ENCODE data around the gene TFDP2.

TFDP2 gene

DNA sequence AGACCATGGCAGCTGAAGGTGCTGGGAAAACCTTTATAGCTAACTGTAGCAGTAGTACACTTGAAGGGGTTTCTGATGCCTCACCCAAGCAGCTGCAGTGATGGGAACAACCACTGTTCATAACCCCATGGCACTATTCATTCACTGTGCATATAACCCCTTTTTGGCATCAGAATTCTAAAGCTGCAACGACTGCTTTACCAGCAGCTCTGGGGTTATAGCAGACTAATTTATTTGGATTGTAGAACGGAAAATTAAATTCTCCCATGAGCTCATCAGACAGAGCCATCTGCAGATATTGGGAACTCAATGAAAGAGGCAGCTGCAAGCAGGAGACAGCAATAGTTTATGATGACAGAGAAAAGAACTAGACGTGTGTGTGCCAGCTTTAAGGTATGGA is 28.6 kb downstream of the TFDP2 start:
- Histone ChIP-seq H3K4me1 (ENCODE audit: insufficient read depth, low read length) (peaks cover 8% of the 10 kb centered on the region), H3K36me3 (ENCODE audit: insufficient read depth, low read length) (no peaks in the 10 kb centered on the region), H3K9me3 (ENCODE audit: low read length) (no peaks in the 10 kb centered on the region), H3K27me3 (ENCODE audit: control insufficient read depth in 1 of 2, insufficient read depth in 2 of 2, low read length in 2 of 2) (no peaks in the 10 kb centered on the region), H3K9ac (ENCODE audit: low read length) (no peak overlapping the region), H3K4me3 (ENCODE audit: low read depth in 1 of 2, low read length in 2 of 2) (no peak overlapping the region), H3K27ac (ENCODE audit: low read depth, low read length) (no peak overlapping the region)

DNA sequence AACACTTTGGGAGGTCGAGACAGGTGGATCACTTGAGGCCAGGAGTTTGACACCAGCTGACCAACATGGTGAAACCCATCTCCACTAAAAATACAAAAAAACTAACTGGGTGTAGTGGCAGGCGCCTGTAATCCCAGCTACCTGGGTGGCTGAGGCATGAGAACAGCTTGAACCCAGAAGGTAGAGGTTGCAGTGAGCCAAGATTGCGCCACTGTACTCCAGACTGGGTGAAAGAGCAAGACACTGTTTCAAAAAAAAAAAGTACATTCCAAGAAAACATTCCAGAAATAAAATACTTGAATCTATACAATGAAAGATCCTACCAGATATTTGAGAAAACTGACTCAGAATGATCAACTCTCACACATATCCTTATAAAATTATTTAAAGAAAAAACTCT is 30.4 kb downstream of the TFDP2 start:
- Histone ChIP-seq H3K27me3 (ENCODE audit: control insufficient read depth in 1 of 2, insufficient read depth in 2 of 2, low read length in 2 of 2) (no peaks in the 10 kb centered on the region), H3K36me3 (ENCODE audit: insufficient read depth, low read length) (no peaks in the 10 kb centered on the region), H3K4me3 (ENCODE audit: low read depth in 1 of 2, low read length in 2 of 2) (no peak overlapping the region), H3K27ac (ENCODE audit: low read depth, low read length) (no peak overlapping the region), H3K4me1 (ENCODE audit: insufficient read depth, low read length) (peaks cover 8% of the 10 kb centered on the region), H3K9me3 (ENCODE audit: low read length) (no peaks in the 10 kb centered on the region), H3K9ac (ENCODE audit: low read length) (no peak overlapping the region)

DNA sequence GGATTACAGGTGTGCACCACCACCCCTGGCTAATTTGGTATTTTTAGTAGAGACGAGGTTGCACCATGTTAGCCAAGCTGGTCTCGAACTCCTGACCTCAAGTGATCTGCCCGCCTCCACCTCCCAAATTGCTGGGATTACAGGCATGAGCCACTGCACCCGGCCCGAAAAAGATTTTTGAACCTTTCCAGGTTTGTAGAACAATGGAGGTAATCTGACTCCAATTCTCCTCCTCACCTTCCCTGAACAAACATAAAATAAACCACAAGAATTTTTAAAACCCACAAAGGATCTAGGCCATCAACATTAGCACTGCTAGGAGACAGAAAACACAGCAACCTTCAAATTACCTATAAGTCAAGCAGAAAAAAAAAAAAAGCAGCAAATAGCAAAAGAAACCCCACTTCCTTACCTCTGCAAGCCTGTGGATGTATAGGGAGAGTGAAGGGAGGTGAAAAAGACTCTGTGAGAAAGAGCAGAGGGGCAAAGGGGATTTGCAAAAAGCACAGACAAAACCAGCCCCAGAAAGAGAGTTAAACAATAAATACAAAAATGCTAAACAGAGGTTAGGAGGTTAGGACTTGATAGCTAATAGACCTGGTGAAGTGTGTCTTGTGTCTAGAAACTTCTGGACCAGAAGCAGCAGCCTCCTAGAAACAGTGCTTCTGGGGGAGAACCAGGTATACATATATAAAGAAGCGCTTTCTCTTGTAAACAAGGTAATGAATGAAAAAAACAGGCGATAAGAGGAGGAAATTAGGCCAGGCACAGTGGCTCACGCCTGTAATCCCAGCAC is 32.1 kb downstream of the TFDP2 start:
- Histone ChIP-seq H3K27ac (ENCODE audit: low read depth, low read length) (no peak overlapping the region), H3K9ac (ENCODE audit: low read length) (no peak overlapping the region)

DNA sequence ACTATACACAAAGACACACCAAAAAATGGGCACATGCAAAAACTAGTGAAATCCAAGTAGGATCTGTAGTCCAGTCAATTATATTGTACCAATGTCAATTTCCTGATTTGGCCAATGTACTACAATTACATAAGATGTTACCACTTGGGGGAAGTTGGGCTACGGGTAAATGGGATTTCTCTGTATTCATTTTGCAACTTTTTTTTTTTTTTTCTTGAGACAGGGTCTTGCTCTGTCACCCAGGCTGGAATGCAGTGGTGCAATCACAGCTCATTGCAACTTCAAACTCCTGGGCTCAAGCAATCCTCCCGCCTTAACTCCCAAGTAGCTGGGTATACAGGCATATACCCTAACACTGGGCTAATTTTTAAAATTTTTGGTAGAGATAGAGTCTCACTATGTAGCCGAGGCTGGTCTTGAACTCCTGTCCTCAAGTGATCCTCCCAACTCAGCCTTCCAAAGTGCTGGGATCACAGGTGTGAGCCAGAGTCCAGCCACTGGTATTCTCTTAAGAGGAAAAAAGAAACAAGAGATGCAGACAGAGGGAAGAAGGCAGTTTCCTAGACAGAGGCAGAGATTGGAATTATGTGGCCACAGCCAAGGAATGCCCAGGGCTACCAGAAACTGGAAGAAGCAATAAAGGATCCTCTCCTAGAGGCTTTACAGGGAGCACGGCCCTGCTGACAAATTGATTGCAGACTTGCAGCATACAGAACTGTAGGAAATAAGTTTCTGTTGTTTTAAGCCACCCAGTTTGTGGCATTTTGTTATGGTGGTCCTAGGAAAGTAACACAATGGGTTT is 33.3 kb downstream of the TFDP2 start:
- no peaks in the 10 kb centered on the region for H3K9me3 ChIP-seq (ENCODE audit: low read length)
- no peaks in the 10 kb centered on the region for H3K27me3 ChIP-seq (ENCODE audit: control insufficient read depth in 1 of 2, insufficient read depth in 2 of 2, low read length in 2 of 2)
- no peaks in the 10 kb centered on the region for H3K36me3 ChIP-seq (ENCODE audit: insufficient read depth, low read length)
- no peak overlapping the region for H3K27ac ChIP-seq (ENCODE audit: low read depth, low read length)
- H3K4me3 ChIP-seq (ENCODE audit: low read depth in 1 of 2, low read length in 2 of 2), result no peak overlapping the region
- H3K9ac ChIP-seq (ENCODE audit: low read length), result no peak overlapping the region
- peaks cover 7% of the 10 kb centered on the region for H3K4me1 ChIP-seq (ENCODE audit: insufficient read depth, low read length)

More for the DNA sequence above, 32.1 kb downstream of the TFDP2 start:
- no peaks in the 10 kb centered on the region for H3K9me3 ChIP-seq (ENCODE audit: low read length)
- H3K4me3 ChIP-seq (ENCODE audit: low read depth in 1 of 2, low read length in 2 of 2), result no peak overlapping the region
- H3K4me1 ChIP-seq (ENCODE audit: insufficient read depth, low read length), result peaks cover 8% of the 10 kb centered on the region
- H3K27me3 ChIP-seq (ENCODE audit: control insufficient read depth in 1 of 2, insufficient read depth in 2 of 2, low read length in 2 of 2), result no peaks in the 10 kb centered on the region
- no peaks in the 10 kb centered on the region for H3K36me3 ChIP-seq (ENCODE audit: insufficient read depth, low read length)

DNA sequence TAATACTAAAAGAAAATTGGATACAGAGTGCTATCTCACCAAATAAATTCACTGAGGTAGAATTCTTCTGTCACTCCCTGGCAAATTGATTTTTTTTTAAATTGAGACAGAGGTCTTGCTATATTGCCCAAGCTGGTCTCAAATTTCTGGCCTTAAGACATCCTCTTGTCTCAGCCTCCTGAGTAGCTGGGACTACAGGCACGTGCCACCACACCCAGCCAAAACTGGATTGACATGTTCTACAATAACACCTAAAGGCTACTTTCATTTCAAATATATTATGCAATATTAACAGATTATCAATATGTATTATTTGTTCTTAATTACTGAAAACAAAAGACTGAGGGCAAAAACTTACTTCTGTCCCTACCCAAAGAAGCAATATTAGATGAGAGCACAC is 36.7 kb downstream of the TFDP2 start:
- H3K4me1 ChIP-seq (ENCODE audit: insufficient read depth, low read length), result no peaks in the 10 kb centered on the region
- H3K9ac ChIP-seq (ENCODE audit: low read length), result no peak overlapping the region
- H3K27ac ChIP-seq (ENCODE audit: low read depth, low read length), result no peak overlapping the region
- H3K27me3 ChIP-seq (ENCODE audit: control insufficient read depth in 1 of 2, insufficient read depth in 2 of 2, low read length in 2 of 2), result no peaks in the 10 kb centered on the region
- no peaks in the 10 kb centered on the region for H3K36me3 ChIP-seq (ENCODE audit: insufficient read depth, low read length)
- no peaks in the 10 kb centered on the region for H3K9me3 ChIP-seq (ENCODE audit: low read length)
- no peak overlapping the region for H3K4me3 ChIP-seq (ENCODE audit: low read depth in 1 of 2, low read length in 2 of 2)

DNA sequence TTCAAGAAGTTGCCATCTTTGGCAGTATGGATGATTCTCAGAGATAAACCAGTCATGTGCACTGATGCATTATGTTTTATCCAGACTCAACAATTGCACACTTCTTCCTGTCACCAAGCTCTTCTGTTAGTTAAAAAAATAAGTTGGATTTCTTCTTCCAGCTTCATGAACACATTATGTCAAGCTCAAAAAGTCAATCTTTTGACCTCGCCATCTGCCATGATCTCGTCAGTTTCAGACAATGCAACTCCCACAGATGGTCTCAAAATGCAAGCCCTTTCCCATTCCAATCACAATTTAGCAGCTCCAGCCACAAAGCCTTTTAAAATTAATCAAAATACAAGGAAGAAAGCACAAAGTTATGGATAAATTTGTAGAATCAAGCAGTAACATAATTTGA is 42.8 kb downstream of the TFDP2 start:
- H3K9ac ChIP-seq (ENCODE audit: low read length), result no peak overlapping the region
- no peaks in the 10 kb centered on the region for H3K27me3 ChIP-seq (ENCODE audit: control insufficient read depth in 1 of 2, insufficient read depth in 2 of 2, low read length in 2 of 2)
- H3K4me3 ChIP-seq (ENCODE audit: low read depth in 1 of 2, low read length in 2 of 2), result no peak overlapping the region
- H3K9me3 ChIP-seq (ENCODE audit: low read length), result no peaks in the 10 kb centered on the region
- no peaks in the 10 kb centered on the region for H3K36me3 ChIP-seq (ENCODE audit: insufficient read depth, low read length)
- no peak overlapping the region for H3K27ac ChIP-seq (ENCODE audit: low read depth, low read length)
- no peaks in the 10 kb centered on the region for H3K4me1 ChIP-seq (ENCODE audit: insufficient read depth, low read length)

DNA sequence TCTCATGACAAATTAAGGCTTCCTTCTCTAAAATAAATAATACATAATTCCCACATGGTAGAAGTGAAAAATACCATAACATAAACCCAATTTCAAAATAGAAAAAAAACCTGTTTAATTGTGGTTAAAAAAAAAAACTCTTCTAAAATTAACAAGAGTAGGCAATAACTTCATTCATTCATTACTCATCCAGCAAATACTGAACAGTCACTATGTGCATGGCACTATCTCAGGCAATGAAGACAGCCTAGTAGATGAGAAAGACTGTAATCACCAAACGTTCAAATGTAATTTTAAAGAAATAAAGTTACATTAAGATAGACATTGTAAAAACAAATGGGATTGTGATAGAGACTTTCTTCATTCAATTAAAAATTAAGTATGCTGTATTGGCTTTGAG is 43.4 kb downstream of the TFDP2 start:
- Histone ChIP-seq H3K36me3 (ENCODE audit: insufficient read depth, low read length) (no peaks in the 10 kb centered on the region), H3K9me3 (ENCODE audit: low read length) (no peaks in the 10 kb centered on the region), H3K4me3 (ENCODE audit: low read depth in 1 of 2, low read length in 2 of 2) (no peak overlapping the region), H3K27ac (ENCODE audit: low read depth, low read length) (no peak overlapping the region), H3K9ac (ENCODE audit: low read length) (no peak overlapping the region), H3K27me3 (ENCODE audit: control insufficient read depth in 1 of 2, insufficient read depth in 2 of 2, low read length in 2 of 2) (no peaks in the 10 kb centered on the region), H3K4me1 (ENCODE audit: insufficient read depth, low read length) (no peaks in the 10 kb centered on the region)

DNA sequence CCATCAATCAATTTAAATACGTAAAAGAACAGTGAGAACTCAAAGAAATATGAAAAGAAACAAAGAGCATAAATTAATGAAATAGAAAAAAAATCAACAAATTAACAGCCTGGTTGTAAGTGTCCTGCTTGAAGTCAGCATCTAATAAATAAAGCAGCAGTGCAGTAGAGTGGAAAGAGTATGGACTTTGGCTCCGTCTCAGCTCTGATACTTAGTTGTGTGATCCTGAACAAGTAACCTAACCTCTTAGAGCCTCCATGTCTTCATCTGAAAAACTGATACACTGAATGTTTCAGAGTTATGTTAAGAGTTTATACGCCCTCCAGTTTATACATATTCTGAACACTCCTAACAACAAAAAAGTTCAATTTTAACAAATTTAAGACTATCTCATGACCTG is 44.6 kb downstream of the TFDP2 start:
- Histone ChIP-seq H3K36me3 (ENCODE audit: insufficient read depth, low read length) (no peaks in the 10 kb centered on the region), H3K27me3 (ENCODE audit: control insufficient read depth in 1 of 2, insufficient read depth in 2 of 2, low read length in 2 of 2) (no peaks in the 10 kb centered on the region), H3K4me3 (ENCODE audit: low read depth in 1 of 2, low read length in 2 of 2) (no peak overlapping the region), H3K9me3 (ENCODE audit: low read length) (no peaks in the 10 kb centered on the region), H3K4me1 (ENCODE audit: insufficient read depth, low read length) (no peaks in the 10 kb centered on the region), H3K9ac (ENCODE audit: low read length) (no peak overlapping the region), H3K27ac (ENCODE audit: low read depth, low read length) (no peak overlapping the region)

DNA sequence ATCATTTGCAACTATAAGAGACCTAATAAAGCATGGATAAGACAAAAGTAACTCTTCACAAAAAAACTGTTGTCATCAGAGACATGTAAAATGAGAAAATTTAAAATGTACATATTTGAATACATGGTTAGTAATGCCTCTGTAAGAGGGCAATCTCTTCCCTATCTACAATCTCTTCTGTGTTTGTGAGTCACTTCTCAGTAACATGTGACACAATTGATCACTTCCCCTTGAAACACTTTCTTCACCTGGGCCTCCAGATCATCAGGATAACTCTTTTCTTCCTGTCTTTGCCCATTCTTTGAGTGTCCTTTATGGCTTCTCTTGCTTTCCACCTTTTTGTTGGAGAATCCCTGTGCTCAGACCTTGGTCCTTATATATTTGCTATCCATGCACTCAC is 50.4 kb downstream of the TFDP2 start:
- Histone ChIP-seq H3K9ac (ENCODE audit: low read length) (no peak overlapping the region), H3K4me3 (ENCODE audit: low read depth in 1 of 2, low read length in 2 of 2) (no peak overlapping the region), H3K36me3 (ENCODE audit: insufficient read depth, low read length) (no peaks in the 10 kb centered on the region), H3K27me3 (ENCODE audit: control insufficient read depth in 1 of 2, insufficient read depth in 2 of 2, low read length in 2 of 2) (no peaks in the 10 kb centered on the region), H3K27ac (ENCODE audit: low read depth, low read length) (no peak overlapping the region), H3K9me3 (ENCODE audit: low read length) (no peaks in the 10 kb centered on the region), H3K4me1 (ENCODE audit: insufficient read depth, low read length) (no peaks in the 10 kb centered on the region)

DNA sequence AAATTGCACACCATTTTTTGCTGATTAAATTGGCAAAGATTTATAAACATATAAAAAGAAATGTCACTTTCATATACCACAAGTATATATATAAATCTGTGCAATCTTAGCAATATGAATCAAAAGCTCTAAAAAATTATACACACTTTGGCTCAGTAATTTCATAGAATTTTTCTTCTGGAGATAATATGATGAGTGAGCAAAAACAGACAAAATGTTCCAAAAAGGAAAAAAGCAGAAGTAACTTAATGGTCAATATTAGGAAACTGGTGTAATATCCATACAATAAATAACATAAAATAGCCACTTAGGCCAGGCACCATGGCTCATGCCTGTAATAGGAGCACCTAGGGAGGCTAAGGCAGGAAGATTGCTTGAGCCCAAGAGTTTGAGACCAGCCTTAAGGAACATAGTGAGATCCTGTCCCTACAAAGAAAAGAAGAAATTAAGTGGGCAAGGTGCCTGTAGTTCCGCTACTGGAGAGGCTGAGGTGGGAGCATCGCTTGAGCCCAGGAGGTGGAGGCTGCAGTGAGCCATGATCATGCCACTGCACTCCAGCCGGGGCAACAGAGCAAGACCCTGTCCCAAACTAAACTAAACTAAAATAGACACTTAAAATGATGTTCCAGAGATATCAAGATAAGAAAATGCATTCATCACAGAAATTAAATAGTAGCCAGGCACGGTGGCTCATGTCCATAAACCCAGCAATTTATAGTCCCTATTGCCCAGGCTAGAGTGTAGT is 52.1 kb downstream of the TFDP2 start:
- no peaks in the 10 kb centered on the region for H3K27me3 ChIP-seq (ENCODE audit: control insufficient read depth in 1 of 2, insufficient read depth in 2 of 2, low read length in 2 of 2)
- no peaks in the 10 kb centered on the region for H3K36me3 ChIP-seq (ENCODE audit: insufficient read depth, low read length)
- H3K9ac ChIP-seq (ENCODE audit: low read length), result no peak overlapping the region
- H3K4me1 ChIP-seq (ENCODE audit: insufficient read depth, low read length), result no peaks in the 10 kb centered on the region
- no peak overlapping the region for H3K4me3 ChIP-seq (ENCODE audit: low read depth in 1 of 2, low read length in 2 of 2)
- no peaks in the 10 kb centered on the region for H3K9me3 ChIP-seq (ENCODE audit: low read length)
- no peak overlapping the region for H3K27ac ChIP-seq (ENCODE audit: low read depth, low read length)

DNA sequence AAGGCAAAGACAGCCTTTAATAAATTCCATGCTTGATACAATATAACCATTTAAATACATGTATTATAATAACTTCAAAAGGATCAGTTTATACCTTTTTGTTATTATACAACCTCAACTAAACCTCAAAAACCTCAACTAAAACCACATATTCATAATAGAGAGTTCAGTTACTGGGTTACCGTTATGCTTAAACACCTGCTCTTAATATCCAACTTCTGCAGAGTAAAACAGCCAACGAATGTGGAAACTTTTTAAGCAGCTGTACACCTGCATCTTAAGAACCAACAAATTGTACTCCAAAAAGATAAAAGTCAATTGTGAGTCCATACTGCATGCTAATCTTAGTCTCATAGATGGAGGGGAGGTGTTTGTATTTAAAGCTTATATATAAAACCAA is 53.5 kb downstream of the TFDP2 start:
- no peaks in the 10 kb centered on the region for H3K27me3 ChIP-seq (ENCODE audit: control insufficient read depth in 1 of 2, insufficient read depth in 2 of 2, low read length in 2 of 2)
- H3K36me3 ChIP-seq (ENCODE audit: insufficient read depth, low read length), result no peaks in the 10 kb centered on the region
- no peak overlapping the region for H3K27ac ChIP-seq (ENCODE audit: low read depth, low read length)
- no peaks in the 10 kb centered on the region for H3K9me3 ChIP-seq (ENCODE audit: low read length)
- no peaks in the 10 kb centered on the region for H3K4me1 ChIP-seq (ENCODE audit: insufficient read depth, low read length)
- no peak overlapping the region for H3K4me3 ChIP-seq (ENCODE audit: low read depth in 1 of 2, low read length in 2 of 2)
- H3K9ac ChIP-seq (ENCODE audit: low read length), result no peak overlapping the region

Measured in muscle layer of colon (tissue), 2 donors.